GM13976 (cell line): ENCODE data around the gene N4BP2L2.

Source experiments
- DNase-seq: peaks from one replicate; pipeline ENCODE4 v3.0.0; 2012; ENCODE audit warnings: low spot score
- in situ Hi-C: fragments of 300-500 bp; cut with MboI; formaldehyde crosslinking; loops from one replicate; pipeline ENCODE4 v1.12.0; 2022; ENCODE audit warnings: low sequenced_read_pairs, mixed read lengths, inconsistent platforms; ENCODE audit not compliant: unreplicated experiment
- TF ChIP-seq, protein P1 (sequence below): IDR thresholded peaks from 2 replicates; pipeline ENCODE4 v1.5.1; 2012; ENCODE audit warnings: borderline replicate concordance, mild to moderate bottlenecking; ENCODE audit not compliant: insufficient read depth; ENCODE audit errors: extremely low read depth, missing control alignments, control extremely low read depth

Gene N4BP2L2

DNA sequence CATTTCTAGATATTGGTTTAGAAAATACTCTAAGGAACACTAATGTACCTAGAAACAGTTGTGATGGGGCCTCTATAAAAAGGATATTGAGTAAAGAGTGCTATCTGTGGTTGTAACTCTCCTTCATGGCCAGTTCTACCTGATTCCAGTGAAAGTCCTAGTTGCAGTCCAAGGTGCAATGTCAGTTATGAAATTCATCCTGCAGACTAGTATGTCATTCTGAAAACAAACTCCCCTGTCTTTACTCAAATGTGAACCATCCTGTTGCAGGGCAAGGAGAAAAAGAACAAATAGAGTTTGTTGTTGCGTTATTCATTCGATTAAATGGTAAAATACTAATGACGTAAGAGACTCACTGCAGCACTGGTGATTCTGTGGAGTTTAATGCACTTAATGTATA, 92.4 kb downstream of the N4BP2L2 start:
- DNase-seq: no peak
- TF ChIP-seq, protein P1, sequence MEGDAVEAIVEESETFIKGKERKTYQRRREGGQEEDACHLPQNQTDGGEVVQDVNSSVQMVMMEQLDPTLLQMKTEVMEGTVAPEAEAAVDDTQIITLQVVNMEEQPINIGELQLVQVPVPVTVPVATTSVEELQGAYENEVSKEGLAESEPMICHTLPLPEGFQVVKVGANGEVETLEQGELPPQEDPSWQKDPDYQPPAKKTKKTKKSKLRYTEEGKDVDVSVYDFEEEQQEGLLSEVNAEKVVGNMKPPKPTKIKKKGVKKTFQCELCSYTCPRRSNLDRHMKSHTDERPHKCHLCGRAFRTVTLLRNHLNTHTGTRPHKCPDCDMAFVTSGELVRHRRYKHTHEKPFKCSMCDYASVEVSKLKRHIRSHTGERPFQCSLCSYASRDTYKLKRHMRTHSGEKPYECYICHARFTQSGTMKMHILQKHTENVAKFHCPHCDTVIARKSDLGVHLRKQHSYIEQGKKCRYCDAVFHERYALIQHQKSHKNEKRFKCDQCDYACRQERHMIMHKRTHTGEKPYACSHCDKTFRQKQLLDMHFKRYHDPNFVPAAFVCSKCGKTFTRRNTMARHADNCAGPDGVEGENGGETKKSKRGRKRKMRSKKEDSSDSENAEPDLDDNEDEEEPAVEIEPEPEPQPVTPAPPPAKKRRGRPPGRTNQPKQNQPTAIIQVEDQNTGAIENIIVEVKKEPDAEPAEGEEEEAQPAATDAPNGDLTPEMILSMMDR: no peak
- in situ Hi-C loops: no loop called here

DNA sequence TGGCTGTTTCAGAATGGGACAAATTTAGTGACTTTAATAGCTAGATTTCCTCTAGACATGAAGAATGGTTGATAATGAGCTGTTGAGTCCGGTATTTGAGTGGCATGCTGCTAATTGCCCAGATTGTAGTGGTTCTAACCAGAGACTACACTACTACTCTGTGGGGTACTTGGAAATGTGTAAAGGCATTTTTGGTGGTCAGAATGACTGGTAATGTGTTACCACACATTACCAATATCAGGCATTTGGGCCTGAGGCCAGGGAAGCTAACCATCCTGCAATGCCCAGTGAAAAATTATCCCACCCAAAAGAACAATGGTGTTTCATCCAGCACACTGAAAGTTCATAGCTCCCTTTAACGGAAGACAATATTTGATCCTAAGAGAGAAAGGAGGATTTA, 93.1 kb downstream of the N4BP2L2 start:
- TF ChIP-seq, protein P1: no peak
- DNase-seq: no peak
- in situ Hi-C loops: no loop called here

DNA sequence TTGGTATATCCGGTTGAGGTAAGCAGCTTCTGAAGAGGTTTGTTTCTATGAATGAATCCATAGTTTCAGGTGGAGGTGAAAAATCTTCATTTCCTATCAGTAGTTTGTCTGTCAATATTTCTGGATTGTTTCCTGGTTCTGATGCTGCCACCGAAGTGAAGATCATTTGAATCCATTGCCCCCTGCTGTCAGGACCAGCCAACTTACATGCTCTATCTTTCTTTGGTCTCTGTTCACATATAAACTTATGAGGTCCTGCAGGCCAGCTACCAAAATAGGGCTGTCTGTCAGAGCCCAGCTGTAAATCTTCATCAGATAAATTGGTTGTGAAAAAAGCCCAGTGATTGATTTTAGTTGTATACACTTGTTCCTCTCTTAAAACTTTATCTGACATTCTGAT, 95.5 kb downstream of the N4BP2L2 start:
- TF ChIP-seq, protein P1: peak; percentile 44
- peak; percentile 68 for DNase-seq
- in situ Hi-C loops: no loop called here

DNA sequence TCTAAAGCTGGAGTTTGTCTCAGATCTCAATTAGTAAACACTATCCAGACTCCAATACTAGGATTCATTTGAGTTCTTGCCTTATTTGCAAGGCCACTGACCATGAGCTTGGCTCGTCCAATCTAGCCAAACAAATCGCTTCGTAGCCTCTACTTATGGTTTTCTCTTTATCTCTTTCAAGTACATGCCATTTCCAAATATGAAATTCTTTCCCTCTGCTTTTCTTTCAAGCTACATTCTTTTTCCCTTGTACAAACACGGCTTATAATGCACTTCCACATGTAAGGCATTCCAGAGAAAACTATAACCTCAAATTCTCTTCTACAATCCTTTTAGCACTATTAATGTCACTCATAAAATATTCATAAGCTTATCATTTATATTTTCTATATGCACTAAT, 99.7 kb downstream of the N4BP2L2 start:
- TF ChIP-seq, protein P1: no peak
- DNase-seq: no peak
- in situ Hi-C loops: no loop called here

DNA sequence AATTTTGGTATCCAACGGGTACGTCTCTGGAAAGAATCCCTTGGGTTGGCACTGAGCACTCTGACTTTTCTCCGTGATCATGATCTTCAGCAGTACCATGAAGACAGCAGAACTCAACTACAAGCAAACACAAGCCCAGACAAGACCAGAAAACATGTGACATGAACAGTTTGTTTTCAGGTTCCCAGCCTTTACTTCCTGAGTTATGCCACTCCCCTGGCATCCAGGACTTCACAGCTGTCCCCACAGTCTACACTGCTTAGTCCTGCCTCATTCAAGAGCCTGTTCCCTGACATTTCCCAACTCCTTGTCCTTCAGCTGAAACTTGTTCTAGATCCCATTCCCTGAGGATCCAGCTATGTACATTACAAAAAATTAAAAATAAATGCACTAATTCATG, 105.7 kb downstream of the N4BP2L2 start:
- no peak for DNase-seq
- TF ChIP-seq, protein P1: no peak
- in situ Hi-C loops: no loop called here

DNA sequence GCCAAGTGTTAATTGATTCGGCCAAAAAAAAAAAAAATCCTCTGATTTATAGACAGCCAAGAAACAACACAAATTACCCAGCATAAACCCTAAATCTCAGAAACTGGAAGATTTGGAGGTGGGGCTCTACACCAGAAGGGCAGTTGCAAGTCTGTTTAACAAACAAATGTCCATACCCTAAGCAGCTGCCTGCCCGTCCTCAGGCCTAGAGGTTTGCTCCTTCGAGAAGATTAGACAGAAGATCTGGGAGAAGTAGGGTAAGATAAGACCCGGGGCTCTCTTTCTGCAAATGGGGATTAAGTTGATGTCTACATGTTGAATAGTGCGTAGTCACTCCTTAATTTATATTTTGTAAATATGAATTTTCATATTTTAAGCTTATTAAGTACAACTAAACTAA, 107.2 kb downstream of the N4BP2L2 start:
- in situ Hi-C loops: no loop called here
- no peak for DNase-seq
- TF ChIP-seq, protein P1: no peak

DNA sequence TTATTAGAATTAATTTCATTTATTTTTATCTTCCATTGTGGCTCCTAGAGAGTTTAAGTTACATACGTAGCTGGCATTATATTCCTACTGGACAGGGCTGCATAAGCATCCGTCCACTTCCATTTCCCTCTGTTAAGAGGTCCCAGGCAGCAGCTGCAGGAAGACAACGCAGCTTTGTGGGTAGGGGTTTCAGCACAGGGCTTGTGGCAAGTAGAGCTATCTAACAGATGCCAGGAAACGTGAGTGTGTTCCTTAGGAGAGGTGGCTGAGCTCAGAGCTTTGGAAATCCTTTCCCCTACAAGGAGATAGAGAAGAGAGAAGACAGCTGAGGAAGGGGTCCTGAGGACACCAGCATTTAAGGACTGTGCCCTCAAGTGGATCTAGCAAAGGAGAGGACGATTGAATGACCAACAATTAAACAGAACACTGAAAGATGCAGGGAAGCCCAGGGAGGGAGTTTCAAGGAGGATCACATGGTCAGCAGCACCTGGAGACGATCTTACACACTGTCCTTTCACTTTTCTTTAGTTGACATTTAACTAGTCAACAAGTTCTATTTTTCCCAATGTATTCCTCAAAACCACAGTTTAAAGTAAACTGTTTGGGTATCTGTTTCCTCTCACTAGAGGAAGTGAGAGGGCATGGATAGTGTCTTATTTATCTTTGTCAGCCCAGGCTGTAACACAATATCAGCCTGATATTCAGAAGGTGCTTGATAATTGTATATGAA, 108.4 kb downstream of the N4BP2L2 start:
- no peak for DNase-seq
- in situ Hi-C loops: no loop called here
- TF ChIP-seq, protein P1: no peak
